Middle frontal gyrus (tissue), 1 donor: ENCODE data around the gene QSOX2.

Experiments used
- DNase-seq: peaks from one replicate; pipeline ENCODE4 v3.0.0-alpha.2; 2015; ENCODE audit warnings: low spot score; ENCODE audit errors: extremely low spot score

QSOX2 gene

DNA sequence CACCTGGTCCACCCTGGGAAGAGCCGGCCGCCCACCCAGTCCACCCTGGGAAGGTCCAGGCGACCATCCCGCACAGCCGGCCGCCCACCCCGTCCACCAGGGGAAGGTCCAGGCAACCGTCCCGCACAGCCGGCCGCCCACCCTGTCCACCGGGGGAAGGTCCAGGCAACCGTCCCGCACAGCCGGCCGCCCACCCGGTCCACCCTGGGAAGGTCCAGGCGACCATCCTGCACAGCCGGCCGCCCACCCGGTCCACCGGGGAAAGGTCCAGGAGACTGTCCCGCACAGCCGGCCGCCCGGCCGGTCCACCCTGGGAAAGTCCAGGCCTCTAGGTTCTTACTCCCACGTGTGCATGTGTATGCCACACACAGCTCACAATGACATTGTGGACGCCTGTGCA, 6.7 kb upstream of the QSOX2 start:
- DNase-seq: no peak

GRCh38 chr9:136251264-136252115, 5.9 kb upstream of the QSOX2 start:
- no peak for DNase-seq

- DNase-seq: no peak
Observed at GRCh38 chr9:136250676-136251075, 5.1 kb upstream of the QSOX2 start.

DNA sequence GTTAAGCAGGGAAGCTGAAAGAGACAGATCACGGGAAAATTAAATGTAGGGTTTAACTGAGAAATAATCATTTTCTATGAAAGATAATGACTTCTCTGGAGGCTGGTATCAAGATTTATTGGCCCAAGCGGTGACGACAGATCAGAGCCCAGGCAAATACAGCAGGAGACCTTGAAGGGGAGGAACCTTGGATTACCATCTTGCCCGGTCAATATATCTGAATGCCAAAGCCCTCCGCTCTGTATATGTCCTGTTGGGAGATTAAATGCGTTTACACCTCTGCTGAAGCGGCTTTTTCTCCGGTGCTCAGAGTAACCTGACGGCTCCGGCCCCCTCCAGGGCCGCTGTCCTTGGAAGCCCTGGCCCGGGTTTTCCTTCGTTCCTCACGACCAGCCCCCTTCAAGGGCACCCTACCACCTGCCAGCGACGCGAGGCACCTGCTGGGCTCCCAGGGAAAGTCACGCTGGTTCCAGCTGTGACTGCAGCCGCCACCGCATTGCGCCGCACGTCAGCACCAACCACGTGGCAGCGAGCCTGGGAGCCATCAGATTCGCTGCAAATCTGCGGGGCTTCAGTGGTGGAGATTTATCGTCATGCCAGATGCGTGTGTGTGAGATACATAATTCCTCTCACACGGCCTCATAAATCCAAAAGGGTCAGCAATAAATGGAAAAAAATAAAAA, 4.4 kb upstream of the QSOX2 start:
- DNase-seq: no peak

DNA sequence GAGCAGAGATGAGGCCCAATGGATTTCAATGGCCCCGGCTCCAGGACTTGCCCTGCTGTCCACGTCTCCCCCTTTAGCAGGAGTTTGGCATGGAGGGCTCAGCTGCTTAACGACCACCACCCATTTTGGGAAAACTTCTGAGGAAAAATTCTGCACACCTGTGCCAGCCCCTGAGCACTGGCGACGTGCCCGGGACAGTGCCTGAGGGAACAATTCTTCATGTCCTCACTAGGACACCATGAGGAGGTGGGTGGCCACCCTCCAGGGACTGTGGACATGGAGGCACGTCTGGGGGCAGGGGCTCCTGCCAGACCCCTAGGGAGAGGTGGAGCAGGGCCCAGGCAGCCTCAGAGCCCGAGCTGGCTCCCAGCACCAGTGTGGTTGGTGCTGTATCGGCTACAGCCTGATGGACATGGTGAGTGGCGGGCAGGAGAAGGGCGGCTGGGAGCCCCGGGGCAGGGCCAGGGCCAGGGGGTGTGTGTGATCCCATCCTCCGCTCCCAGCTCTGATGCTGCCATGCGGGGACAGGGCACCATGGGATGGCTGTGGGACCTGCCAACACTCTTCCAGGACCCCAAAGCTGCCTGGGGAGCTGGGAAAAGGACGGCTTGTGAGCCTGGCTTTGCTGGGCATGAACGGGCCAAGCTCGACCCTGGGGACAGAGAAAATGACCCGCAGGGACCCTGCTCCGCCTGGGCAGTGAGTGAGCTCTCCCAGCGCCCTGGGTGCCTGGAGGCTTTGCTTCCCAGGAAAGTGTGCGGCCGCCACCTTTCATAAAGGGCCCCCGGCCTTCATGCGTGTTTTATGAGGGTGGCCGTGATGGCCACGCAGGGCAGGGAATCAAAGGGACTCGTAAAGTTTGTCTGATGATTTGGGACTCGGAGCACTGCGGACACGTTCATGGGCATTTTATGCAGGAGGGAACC, 3.6 kb upstream of the QSOX2 start:
- DNase-seq: no peak

- DNase-seq: no peak
Observed at GRCh38 chr9:136247947-136248637, 2.5 kb upstream of the QSOX2 start.

- no peak for DNase-seq
Observed at GRCh38 chr9:136247551-136247916, 1.9 kb upstream of the QSOX2 start.

DNA sequence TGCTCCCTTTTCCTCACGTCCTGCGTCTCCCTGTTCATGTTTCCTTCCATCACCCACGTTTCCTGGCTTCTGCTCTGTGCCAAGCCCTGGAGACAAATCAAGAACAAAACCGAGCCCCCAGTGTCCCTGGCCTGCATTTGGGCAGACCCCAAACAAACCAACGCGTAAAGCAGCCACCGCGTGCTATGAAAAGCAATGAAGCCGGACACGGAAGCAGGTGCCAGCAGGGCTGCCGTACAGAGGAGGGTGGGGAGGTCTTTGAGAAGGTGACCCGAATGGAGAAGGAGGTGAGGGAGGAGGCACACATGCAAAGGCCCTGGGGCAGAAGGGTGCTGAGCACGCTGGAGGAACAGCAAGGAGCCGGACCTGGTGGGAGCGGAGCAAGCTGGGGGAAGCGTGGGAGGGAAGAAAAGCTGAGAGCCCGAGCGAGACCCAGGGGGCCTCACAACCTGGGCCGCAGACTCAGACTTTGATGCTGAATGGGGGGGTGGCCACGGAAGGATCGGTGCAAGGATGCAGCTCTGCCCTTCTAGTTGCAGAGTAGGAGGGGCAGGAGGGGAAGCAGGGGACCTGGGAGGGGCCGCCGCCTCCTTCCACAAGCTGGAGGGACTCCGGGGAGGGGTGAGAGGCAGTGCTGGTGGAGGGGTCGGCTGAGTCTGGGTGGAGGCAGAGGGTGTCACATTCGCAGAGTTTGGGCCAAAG, 1.4 kb upstream of the QSOX2 start:
- DNase-seq: no peak

GRCh38 chr9:136244969-136245218, 718 bp downstream of the QSOX2 start:
- no peak for DNase-seq

GRCh38 chr9:136244122-136244968, 1.3 kb downstream of the QSOX2 start:
- no peak for DNase-seq

GRCh38 chr9:136243631-136244030, 2.0 kb downstream of the QSOX2 start:
- DNase-seq: no peak

GRCh38 chr9:136242918-136243525, 2.6 kb downstream of the QSOX2 start:
- no peak for DNase-seq

DNA sequence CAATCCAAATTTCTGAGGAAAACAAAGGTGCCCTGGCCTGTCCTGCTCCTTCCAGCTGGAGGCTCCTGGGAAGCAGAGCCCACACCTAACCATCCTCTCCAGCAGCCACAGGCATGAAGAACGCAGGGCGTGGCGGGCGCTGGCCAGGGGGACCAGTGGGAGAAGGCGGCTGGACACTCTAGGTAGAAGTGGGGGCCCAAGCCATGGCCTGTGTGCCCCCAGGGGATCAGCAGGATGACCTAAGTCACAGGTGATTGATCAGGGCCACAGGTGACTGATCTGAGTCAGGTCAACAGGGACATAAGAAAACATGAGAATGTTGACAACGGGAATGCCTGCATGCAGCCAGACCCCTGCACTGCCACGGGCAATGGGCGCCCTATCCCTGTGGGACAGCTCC, 3.4 kb downstream of the QSOX2 start:
- DNase-seq: no peak

DNA sequence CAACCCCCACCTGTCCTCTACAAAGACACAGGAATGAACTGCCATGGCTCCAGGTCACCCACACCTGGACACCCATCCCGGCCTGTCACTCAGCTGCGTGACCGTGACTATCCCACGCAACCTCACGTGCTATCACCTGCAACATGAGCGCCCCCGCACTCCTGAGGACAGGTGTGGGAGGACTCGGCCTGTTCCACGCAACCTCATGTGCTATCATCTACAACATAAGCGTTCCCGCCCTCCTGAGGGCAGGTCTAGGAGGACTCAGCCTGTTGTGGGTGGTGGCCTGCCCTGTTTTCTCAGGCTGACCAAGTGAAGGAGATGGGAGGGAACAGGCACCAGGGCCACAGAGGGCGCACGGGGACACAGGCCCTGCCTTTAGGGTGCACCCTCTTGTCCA, 4.1 kb downstream of the QSOX2 start:
- no peak for DNase-seq

DNA sequence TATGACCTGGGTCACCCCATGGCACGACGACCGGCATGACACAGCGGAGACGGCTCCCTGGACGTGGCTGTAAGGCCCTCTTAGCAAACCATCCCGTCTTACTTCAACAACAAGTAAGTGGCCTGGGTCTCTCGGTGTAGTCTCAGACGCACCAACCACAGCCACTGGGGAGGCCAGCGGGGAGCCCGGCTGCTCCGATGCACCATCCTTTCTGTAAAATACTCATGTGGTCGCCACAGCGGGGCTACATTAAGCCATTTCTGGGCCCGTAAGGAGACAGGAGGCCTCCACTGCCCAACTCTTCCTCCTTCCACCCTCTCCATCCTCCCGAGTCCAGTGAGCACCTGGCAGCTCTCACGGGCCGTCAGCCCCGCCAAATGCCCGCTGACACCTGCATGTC, 4.7 kb downstream of the QSOX2 start:
- DNase-seq: no peak

DNA sequence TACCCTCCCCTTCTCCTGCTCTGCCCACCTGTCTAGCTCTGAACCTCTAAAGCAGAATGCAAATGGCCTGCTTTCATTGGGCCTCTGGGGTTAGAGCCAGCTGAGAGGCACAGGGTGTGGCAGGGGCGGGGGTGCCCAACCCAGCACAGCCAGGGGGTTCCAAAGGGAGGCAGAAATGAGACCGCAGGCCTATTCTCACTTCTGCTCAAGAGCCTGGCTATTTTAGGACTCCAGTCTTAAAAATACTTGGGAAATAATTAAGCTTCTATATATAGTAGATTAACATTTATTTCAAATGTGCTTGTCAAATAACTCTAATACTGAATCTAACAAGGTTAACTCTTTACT, 5.7 kb downstream of the QSOX2 start:
- DNase-seq: no peak

- no peak for DNase-seq
Observed at GRCh38 chr9:136239135-136239982, 6.3 kb downstream of the QSOX2 start.

DNA sequence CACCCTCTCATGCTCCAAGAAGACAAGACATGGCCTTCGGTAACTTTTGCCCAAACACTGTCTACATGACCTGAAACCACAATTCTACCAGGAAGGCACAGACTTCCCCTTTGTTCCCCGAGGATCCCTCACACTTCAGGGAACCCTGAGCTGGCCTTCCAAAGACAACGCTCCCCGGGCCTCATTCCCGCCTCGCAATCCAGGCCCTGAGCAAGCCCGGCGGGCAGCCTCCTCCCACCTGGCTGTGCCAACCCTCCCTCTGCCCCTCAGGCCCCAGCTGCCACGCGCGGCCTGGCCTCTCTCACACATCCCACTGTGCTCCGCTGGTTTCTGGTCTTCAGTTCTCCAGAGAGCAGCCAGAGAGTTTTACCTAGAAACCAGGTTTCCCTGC, 7.3 kb downstream of the QSOX2 start:
- no peak for DNase-seq
